Measurements from ENCODE around the gene MEIS3. TPM values are rescaled to one million over a fixed set of nuclear protein-coding genes. Genes with fewer than 3 reads are reported as not detected.
A peak's percentile ranks its signal among the peaks of the same experiment; 100 is the strongest.

Gene MEIS3
- polyA plus RNA-seq, 2 of the 4 experiments (the other 2 are of a cell fraction), result 16.5 to 27.1 TPM

- TF ChIP-seq SMC3 (IDR thresholded peaks at IDR 0.05) (no peak), REST (IDR thresholded peaks at IDR 0.05) (no peak), NR3C1 (IDR thresholded peaks at IDR 0.05) (no peak)
These were observed 16.8 kb downstream of the MEIS3 start (continued) for GRCh38 chr19:47402504-47402903.

- POLR2A ChIA-PET, result no interaction called here
- Histone ChIP-seq H3K27ac (no peak overlapping the region), H3K9me3 (no peaks in the 10 kb centered on the region), H3K4me1 (no peaks in the 10 kb centered on the region), H3K4me3 (no peak overlapping the region), H3K4me2 (no peak overlapping the region)
- 75% methylated on average over 23 of the region's 24 CpGs for WGBS (ENCODE audit: missing lambda C conversion rate)
- ATAC-seq, result peak in 1 of 2 experiments; percentile 42; a peak in 2 of 6 replicates
- no peak for DNase-seq (ENCODE audit: low read depth in 1 of 2, low spot score in 1 of 2)
- no peak for TF ChIP-seq FOSB (CRISPR knock-in tag; IDR thresholded peaks at IDR 0.05)
- TF ChIP-seq HOXB5 (CRISPR knock-in tag; IDR thresholded peaks at IDR 0.05), result no peak
- TF ChIP-seq EHF (CRISPR knock-in tag; IDR thresholded peaks at IDR 0.05), result no peak
- no peak for TF ChIP-seq CEBPB (IDR thresholded peaks at IDR 0.05)
- no peak for TF ChIP-seq NFE2L2 (conservative IDR thresholded peaks at IDR 0.05; ENCODE audit: low read length)
- no peak for TF ChIP-seq RCOR1 (IDR thresholded peaks at IDR 0.05; ENCODE audit: low read depth, low read length)
- TF ChIP-seq E2F6 (IDR thresholded peaks at IDR 0.05; ENCODE audit: borderline replicate concordance, low read depth), result no peak
- CTCF ChIA-PET, result interaction anchor here (0.7 to 5.6 kb wide), 9 partner anchors 7 to 314 kb away, joined by 3 to 51 read pairs (median 5); partner anchors contain the start of gene DHX34
- FAIRE-seq, result no peak
These were observed 20.4 kb downstream of the MEIS3 start for GRCh38 chr19:47398707-47399597.

GRCh38 chr19:47391510-47392223 is 27.7 kb downstream of the MEIS3 start:
- no peaks in the 10 kb centered on the region for H3K9me3 ChIP-seq
- CTCF ChIA-PET, result interaction anchor here (0.6 to 5.8 kb wide), 43 partner anchors 10 to 875 kb away, joined by 3 to 198 read pairs (median 8); partner anchors contain the start of genes C5AR1, C5AR2, CCDC9 and DHX34
- no peak for FAIRE-seq
- TF ChIP-seq RAD21 (conservative IDR thresholded peaks at IDR 0.05 in 1 of 2, IDR thresholded peaks at IDR 0.05 in 1 of 2) (peak; percentile 89 to 91), ZFP36 (IDR thresholded peaks at IDR 0.05; ENCODE audit: borderline replicate concordance, partially characterized antibody) (no peak), SMC3 (IDR thresholded peaks at IDR 0.05) (peak; percentile 92), CTCF (IDR thresholded peaks at IDR 0.05) (peak; percentile 98)
- H3K27ac ChIP-seq, result peak overlapping the region in 1 of 2 experiments; percentile 42; a peak in 1 of 6 replicates
- POLR2A ChIA-PET, result interaction anchor here (1.0 kb wide), 1 partner anchor 9 kb away, joined by 5 read pairs; no protein-coding TSS in a partner anchor
- H3K4me1 ChIP-seq, result no peaks in the 10 kb centered on the region
- H3K4me2 ChIP-seq, result 0 out of 3 replicates have a peak overlapping the region, but pooled peaks have one; percentile 25
- peak; percentile 75 to 81 for DNase-seq (ENCODE audit: low read depth in 1 of 2, low spot score in 1 of 2)
- 24% methylated on average over 15 of the region's 15 CpGs for WGBS (ENCODE audit: missing lambda C conversion rate)
- H3K4me3 ChIP-seq, result no peak overlapping the region
- ATAC-seq, result peak; percentile 91 to 93
